CD4-positive, alpha-beta T cell treated with Interleukin-15 for 4 hours (primary cell): ENCODE data around the gene DENND5A.
"Not testable (repeated sequence)": the region's sequence is repeated elsewhere in the genome, so short reads cannot be mapped to it uniquely, and the experiment has no call there.

Experiments
- DNase-seq: peaks from one replicate; pipeline ENCODE4 v3.0.0-alpha.2; 2020; ENCODE audit warnings: low spot score

The DENND5A gene

DNA sequence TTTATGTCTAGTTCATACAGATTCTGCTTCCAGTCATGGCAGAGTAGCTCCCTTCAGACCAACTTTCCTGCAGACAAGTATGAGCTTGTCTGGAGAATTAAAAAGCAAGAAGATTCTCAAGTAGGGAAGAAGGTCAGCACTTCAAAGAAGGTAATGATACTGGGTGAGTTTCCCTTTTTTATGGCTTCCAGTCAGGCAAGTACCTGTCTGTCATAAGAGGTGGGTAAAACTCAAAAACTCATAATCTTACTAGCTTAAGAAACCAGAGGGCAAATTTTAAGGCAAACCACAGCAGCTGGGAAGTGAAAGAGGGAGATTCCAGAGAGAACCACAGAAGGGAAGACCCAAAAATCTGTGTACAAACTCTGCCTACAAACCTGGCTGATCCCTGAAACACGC, 54.2 kb downstream of the DENND5A start:
- DNase-seq: no peak

DNA sequence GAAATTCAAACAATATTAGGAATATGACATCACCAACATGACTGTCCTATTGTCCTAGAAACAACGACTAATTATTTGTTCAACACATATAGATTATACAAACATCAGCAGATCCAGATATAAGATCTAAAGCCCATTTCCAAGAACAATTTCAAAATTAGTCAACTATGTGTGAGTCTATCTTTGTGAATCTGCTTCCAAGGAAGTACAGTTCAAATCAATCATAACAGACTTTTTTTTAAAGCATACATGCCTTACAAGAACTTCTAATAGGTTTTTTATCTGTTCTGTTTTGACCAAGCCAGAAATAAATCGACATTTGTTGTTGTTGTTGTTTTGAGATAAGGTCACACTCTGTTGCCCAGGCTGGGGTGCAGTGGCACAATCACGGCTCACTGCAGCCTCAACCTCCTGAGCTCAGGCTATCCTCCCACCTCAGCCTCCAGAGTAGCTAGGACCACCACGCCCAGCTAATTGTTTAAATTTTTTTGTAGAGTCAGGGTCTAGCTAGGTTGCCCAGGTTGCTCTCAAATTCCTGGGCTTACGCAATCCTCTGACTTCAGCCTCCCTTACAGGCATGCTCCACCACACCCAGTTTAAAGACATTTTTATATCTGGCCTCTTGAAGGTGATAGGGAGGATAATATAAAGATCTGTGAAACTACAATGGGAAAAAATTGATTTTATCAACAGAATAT, 54.8 kb downstream of the DENND5A start:
- no peak for DNase-seq

DNA sequence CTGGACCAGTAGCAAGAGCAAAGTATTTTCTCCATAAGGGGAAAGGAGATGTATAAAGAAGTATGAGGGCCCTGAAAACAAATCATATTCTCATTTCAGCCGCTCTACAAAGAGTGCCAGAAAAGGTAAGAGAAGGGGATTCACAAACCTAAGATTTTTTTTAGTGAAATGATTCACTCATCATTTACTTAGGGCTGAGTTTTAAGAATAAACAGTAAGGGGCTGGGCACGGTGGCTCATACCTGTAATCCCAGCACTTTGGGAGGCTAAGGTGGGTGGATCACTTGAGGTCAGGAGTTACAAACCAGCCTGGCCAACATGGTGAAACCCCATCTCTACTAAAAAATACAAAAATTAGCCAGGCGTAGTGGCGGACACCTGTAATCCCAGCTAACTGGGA, 55.5 kb downstream of the DENND5A start:
- not testable (repeated sequence) for DNase-seq

DNA sequence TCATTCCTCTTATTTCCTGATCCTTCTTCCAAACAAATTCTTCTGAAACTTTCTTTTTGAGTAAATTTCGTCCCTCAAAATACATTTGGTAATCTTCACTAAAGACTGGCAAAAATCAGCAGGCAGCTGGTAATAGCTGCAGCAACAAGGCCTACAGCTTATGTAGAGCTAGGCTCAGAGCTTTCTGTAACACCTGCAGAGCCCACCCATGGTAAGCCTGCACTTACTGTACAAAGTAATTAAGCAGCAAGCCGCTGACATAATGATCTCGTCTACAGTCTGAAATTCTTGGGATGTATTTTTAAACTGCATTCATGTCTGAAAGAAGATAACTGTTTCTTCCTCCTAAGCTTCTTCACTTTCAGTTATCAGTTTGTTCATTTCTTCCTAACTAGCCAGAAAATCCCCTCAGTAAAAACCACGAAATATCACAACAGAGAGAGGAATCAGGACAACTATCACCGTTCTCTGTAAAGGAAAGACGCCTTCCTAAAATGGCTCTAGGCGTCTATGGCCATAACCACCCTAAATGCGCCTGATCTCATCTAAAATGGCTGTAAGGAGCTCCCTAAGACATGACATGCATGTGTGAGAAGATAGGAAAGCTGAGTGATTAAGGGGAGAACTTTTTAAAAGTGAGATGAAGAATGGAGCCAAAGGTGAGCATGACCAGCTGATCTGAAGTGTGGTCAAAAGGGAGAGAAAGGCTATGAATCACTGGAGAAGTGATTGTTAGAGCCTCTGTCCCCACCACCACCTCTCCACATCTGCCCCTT, 56.2 kb downstream of the DENND5A start:
- DNase-seq: no peak

DNA sequence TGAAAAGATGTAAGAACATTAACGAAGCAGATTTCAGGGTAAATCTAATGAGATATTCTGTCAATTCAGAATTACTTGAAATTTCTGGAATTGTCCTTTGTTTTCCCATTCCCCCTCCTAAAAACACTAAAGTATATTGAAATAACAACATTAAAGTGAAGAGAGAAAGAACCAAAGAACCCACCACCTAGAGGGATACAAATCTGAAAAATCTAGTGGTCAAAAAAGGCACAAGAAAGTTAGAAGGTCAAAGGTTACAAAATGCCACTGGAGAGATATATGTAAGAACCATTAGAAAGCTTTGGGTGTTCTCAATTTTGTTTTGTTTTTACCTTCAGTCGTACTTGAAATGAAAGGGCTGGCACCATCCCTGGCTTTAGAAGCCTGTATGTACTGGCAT, 57.9 kb downstream of the DENND5A start:
- no peak for DNase-seq

DNA sequence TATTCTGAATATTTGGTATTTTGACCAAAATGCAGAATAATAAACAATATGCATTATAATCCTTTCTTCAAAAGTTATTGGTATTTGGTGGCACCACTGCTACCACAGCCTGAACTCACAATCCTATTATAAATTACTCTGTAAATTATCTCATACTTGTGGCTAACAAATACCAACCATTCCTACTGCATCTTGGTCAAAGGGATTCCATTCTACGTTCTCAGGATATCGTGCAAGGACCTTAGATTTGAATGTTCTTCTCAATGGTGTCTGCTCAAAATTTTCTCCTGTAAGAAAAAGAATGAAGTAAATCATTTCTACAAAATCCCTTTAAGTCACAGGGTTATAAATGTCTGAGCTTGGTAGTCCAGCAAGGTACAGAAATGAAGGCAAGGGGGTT, 58.7 kb downstream of the DENND5A start:
- no peak for DNase-seq

DNA sequence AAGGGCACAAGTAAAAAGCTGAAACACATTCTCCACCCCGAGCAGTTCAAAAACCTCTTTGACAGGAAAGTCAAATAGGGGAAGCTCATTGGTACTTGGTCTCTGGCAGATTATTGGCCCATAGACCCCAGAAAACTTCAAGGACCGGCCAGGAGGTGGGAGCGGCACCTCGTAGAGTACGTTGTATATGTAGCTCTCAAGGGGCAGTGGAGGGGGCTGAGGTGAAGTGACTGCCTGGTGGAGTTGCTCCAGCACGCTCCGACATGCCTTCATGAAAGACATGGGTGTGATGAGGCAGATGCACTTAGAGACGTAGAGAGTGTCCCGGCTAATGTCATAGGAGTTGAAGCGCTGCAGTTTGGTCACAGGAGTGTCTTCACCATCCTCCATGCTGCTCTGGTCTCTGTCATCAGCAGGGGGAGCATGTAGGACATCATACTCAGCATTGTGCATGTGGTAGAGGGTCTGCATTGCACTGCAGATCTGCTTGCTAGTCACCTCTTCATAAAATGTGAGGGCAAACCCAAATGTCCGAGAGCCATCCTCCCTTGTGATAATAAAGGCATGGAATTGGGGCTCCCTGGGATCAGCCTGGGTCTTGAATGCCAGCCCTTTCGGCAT, 61.3 kb downstream of the DENND5A start:
- DNase-seq: no peak

DNA sequence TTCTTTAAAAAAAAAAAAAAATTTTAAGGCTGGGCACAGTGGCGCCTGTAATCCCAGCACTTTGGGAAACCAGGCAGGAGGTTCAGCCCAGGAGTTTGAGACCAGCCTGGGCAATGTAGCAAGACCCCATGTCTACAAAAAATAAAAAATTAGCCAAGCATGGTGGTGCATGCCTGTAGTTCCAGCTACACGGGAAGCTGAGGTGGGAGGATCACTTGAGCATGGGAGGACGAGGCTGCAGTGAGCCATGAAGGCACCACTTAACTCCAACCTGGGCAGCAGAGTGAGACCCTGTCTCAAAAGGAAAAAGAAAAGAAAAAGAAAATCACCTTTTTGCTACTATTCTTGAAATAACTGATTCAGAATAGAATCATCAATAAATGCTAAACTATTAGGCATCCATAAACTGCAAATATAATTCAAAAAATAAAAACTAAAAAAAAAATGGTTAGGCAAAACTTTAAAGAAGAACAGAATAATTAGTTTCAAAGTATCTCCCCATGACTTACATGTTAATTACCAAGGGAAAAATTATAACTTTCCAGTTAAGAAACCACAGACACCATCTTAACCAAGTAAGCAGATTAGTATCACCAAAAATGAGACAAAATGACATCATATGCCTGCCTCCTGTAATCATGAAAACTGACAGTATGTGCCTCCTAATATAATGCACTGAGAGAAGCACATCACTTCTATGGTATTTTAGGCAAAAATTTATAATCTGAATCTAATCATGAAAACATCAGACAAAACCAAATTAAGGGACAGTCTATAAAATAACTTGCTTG, 63.6 kb downstream of the DENND5A start:
- DNase-seq: no peak

DNA sequence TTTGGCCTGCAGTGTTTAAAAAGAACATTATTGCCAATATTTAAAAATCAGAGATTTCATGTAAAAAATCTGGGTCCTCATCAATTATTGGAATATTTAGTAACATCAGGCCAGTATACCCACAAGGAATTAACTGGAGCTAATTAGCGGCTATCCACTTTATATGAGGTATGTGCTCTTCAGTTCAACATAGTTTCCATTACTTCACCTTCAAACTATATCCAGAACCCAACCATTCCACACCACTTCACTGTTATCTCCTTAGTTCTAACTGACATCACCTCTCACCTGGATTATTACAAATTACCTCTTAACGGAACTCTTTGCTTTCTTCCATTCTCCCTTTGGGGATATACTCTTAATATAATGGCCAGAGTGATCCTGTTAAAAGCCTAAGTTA, 64.7 kb downstream of the DENND5A start:
- DNase-seq: no peak

DNA sequence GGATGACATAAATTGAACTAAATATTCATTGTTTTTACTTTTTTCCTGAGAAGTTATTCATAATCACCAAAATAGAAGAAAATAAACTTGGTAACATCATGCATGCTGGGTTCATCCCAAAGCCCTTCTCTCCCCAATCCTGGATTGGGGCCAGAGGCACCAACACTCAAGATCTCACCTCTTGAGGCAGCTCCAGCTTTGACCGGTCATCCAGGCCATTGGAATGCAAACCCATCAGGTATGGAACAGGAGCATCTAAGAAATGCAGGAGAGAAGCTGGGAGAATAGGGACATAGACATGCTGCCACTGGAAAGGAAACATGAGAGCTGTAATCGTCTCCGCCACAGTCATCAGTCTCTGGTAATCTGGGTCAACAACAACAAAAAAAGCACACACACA, 71.8 kb downstream of the DENND5A start:
- no peak for DNase-seq

DNA sequence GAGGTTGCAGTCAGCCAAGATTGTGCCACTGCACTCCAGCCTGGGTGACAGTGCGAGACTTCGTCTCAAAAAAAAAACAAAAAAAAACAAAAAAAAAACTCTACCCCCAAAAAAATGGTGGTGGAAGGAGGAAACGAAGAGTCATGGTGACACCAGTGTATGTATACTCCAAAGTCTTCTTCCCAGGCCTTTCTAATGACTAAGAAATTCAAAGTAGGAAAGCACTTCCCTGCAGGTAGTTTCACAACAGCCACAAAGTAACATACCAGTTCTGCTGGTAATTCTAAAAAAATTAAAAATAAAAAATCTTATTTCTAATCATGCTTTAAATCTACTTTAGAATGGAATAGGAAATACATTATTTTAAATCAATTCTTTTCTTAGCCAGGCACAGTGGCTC, 72.6 kb downstream of the DENND5A start:
- DNase-seq: no peak

DNA sequence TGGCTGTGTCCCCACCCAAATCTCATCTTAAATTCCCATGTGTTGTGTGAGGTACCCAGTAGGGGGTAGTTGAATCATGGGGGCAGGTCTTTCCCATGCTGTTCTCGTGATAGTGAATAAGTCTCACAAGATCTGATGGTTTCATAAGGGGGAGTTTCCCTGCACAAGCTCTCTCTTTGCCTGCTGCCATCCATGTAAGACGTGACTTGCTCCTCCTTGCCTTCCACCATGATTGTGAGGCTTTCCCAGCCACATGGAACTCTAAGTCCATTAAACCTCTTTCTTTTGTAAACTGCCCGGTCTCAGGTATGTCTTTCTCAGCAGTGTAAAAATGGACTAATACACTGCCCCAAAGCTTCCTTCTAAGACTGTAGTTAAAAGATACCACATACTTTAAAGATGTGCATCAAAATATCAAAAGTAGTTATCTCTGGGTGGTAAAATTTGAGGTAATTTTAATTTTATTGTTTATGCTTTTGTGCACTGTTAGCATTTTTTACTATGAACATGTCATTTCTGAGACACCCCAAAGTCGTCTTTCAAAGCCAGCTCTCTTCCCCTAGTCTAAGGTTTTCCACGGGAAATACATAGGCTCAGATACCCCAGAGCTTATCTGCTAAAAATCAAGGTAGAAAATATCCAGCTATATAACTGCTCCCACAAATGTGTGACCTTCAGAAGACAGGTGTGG, 74.7 kb downstream of the DENND5A start:
- not testable (repeated sequence) for DNase-seq

DNA sequence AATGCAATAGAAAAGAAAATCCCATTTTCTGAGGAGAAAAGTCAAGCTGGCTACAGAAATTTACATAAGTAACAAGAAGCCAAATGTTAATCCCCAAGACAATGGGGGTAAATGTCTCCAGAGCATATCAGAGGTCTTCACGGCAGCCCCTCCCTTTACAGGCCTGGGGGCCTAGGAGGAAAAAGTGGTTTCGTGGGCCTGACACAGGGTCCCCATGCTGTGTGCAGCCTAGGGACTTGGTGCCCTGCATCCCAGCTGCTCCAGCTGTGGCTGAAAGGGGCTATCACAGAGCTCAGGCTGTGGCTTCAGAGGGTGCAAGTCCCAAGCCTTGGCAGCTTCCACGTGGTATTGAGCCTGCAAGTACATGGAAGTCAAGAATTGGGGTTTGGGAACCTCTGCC, 76.3 kb downstream of the DENND5A start:
- not testable (repeated sequence) for DNase-seq

DNA sequence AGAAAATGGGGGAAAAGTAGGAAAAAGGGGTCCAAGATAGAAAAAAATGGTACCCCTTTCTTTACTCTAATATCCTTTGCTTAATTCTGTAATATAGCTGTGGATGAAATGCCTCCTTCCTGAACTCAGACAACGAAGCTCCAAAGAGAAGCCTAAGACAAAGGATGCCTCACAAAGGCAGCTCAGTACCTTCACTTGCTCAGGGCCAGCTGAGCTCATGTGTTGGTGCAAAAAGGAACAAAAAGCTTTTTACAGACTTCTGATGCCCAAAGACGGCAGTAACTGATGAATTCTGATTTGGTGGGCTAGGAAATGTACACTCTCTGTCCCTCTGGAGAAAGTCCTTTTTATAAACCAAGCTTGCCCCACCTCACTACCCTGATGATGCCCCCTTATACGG, 77.5 kb downstream of the DENND5A start:
- no peak for DNase-seq

DNA sequence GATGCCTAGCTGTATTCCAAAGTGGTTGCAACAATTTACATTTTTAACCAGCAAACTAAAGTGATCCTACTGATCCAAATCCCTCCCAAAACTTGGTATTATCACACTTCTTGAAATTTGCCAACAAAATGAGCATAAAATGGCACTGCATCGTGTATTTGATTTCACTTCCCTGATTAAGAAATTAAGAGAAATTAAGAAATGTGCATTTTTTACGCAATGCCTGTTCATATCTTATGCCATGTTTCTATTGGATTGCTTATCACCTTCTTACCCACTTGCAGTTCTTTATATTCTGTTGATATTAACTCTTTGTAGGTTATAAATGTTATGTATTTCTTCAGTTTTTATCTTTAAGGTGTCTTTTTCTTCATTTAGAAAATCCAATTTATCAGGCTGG, 80.6 kb downstream of the DENND5A start:
- DNase-seq: no peak

DNA sequence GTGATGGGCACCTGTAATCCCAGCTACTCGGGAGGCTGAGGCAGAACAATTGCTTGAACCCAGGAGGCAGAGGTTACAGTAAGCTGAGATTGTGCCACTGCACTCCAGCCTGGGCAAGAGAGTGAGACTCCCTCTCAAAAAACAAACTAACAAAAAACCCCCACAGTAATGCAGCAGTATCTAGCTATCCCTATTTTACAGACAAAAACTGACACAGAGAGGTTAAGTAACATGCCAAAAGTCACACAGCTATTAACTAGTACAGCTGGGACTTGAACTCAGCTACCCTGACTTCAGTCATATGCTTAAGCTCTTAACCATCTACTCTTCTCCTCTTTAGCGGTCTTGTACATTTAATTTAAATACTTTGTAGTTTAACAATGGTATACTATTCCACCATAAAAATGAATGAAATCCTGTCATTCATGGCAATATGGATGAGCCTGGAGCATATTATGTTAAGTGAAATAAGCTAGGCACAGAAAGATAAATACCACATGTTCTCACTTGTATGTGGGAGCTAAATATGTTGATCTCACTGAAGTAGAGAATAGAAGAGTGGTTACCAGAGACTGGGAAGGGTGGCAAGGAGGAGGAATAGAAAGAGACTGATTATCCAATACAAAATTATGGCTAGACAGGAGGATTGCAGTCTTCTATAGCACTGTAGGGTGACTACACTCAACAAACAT, 82.8 kb downstream of the DENND5A start:
- DNase-seq: no peak

DNA sequence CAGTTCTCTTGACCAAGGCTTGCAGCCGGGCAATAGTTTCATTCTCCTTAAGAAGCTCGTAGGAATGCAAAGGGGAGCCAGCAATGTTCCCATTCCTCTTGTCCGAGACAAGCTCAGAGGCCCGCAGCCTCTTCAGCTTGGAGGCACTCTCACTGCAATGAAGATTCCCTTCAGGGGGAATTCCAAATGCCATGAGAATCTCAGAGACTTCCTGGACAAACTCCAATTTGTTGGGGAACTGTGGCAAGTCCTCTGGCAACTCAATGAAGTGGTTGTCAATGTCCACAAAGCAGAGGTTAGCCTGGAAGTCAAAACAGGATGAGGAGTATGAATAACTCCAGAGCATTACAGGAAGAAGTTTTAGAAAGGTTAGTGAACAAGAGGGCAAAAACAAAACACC, 84.4 kb downstream of the DENND5A start:
- DNase-seq: no peak

DNA sequence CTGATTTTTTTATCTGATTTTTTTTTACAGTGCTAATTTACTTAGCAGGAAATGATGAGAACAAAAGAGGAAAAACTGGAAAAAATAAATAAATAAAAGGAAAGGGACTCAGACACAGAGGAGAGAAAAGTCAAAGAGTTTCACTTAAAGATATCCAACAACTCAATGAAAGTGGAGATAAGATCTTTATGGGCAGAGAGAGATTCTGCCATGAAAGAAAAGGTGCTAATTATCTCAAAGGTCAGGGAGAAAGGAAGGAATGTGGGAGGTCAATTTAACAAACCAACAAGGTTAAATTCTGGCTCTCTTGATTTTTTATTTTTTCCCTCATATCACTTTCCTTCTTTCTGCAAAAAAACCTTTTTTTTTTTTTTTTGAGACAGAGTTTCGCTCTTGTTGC, 86.0 kb downstream of the DENND5A start:
- DNase-seq: no peak

DNA sequence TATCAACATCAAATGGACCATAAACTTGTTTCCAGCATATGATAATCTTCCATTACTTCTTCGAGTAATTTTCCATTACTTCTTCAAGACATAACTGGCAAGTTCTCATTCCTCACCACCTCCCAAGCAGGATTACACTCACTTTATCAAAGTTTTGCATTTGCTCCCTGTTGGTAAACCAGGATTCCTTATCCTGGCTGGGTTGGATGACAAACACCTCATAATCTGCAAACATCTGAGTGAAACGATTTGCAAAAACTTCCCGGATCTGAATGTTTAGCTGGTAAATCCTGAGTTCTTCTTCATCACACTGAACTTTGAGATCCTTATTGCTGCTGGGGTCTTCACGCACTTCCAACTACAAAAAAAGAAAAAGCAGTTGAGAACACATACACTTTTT, 86.4 kb downstream of the DENND5A start:
- no peak for DNase-seq

DNA sequence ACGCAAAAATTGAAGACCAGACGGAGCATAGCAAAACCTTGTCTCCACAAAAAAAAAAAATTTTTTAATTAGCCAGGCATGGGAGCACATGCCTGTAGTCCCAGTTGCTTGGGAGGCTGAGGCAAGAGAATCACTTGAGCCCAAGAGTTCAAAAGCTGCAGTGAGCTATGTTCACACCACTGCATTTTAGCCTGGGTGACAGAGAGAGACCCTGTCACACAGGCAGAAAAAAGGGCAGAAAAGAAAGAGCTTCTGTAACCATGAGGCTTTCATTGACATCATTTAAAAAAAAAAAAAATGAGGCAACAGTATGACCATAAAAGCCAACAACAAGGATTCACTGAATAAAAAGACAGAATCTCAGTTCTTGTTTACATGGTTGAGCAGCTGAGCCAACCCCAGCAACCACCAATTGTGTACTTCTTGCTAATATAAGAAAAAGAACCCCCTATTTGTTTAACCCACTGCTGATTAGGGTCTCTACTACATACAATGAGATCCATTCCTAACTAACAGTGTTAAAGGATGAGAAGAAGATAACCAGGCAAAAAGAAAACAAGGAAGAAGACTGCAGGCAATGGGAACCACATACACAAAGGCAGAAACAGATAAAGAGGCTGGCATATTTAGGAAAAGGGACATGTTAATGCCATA, 87.6 kb downstream of the DENND5A start:
- DNase-seq: no peak

DNA sequence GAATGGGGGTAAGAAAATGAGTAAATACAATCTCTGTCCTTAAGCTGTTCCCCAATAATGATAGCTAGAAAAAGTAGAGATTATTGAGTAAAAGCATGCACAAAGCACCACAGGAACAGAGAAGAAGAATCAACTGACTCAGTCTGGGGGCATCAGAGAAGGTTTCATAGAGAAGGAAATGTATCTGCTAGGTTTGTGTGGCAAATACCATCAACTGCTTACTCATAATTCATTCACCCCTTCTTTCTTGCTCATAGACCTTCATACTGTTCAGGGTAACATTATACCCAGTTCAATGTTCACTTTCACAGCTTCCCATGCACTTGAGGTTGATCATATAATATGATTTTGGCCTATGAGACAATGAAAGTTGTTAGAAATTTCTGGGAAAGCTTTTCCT, 88.6 kb downstream of the DENND5A start:
- no peak for DNase-seq
